NCI-H748 (cell line): ENCODE data around the gene ARHGAP26.

Experiments used
- DNase-seq: peaks from one replicate; lab custom pipeline; 2025; ENCODE audit not compliant: unreplicated experiment; lab: John Stamatoyannopoulos, UW

The ARHGAP26 gene

GRCh38 chr5:142872217-142872616 lies 102.0 kb downstream of the ARHGAP26 start:
- DNase-seq, result no peak

GRCh38 chr5:142872795-142873194 lies 102.6 kb downstream of the ARHGAP26 start:
- DNase-seq, result no peak

DNA sequence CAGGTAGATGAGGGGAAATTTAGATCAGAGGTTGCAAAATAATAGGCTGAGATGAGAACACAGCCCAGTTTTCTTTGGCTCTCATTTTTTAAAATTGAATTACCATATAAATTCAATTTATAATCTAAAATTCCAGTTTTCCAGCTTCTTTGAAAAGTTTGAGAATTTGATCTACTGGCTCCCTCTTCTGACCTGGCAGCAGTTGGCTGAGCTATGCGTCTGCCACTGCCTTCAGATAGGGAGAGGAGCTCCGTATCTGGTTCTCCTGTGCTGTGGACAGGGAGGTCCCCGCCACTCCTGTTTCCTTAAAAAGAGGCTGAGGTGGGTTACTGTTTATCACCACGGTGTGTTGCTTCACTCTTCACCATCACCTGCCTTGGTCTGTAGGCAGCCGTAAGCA lies 103.7 kb downstream of the ARHGAP26 start:
- DNase-seq, result no peak

DNA sequence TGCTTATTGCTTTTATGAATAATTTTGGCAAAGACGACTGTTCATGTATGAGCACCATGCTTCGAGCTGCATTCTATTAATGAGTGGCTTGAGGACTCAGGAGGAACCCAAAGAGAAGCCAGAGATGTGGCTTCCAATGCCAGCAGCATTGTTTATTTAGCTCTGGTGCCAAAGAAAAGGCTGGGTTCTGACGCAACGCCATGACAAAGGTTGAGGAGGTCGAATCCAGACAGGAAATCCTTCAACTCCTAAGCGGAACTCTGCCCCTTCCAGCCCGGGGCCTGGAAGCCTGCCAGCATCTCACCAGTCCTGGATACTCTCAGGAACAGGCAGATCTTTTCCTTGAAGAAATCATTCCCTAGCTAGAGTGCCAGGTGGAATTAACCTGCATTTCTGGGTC lies 104.4 kb downstream of the ARHGAP26 start:
- DNase-seq, result no peak

GRCh38 chr5:142875936-142876335 lies 105.8 kb downstream of the ARHGAP26 start:
- no peak for DNase-seq

- no peak for DNase-seq
Observed at GRCh38 chr5:142876817-142877216, 106.6 kb downstream of the ARHGAP26 start.

- DNase-seq, result no peak
Observed at GRCh38 chr5:142878111-142878510, 107.9 kb downstream of the ARHGAP26 start.

GRCh38 chr5:142878638-142879037 lies 108.5 kb downstream of the ARHGAP26 start:
- DNase-seq, result no peak

- DNase-seq, result no peak
Observed at GRCh38 chr5:142881076-142881783, 111.1 kb downstream of the ARHGAP26 start.

- no peak for DNase-seq
Observed at GRCh38 chr5:142881784-142882126, 111.6 kb downstream of the ARHGAP26 start.

DNA sequence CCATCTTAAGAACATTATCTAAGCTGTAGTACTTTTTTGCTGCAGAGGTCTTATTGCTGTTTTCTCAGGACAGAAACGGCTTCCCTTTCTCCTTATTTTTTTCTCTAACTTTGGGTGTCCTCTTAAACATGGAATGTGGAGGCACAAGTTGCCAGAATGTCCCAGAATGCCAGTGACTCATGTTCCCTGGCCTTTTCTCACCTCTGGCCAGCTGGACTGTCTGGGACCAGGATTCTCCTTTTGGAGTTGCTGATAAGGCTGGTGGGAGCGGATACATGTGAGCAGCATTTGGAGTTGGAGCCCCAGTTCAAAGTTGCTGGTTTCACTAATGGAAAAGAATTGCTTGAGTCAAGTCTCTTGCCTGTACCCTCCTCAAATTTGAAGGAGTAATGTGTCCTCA lies 112.8 kb downstream of the ARHGAP26 start:
- no peak for DNase-seq

DNA sequence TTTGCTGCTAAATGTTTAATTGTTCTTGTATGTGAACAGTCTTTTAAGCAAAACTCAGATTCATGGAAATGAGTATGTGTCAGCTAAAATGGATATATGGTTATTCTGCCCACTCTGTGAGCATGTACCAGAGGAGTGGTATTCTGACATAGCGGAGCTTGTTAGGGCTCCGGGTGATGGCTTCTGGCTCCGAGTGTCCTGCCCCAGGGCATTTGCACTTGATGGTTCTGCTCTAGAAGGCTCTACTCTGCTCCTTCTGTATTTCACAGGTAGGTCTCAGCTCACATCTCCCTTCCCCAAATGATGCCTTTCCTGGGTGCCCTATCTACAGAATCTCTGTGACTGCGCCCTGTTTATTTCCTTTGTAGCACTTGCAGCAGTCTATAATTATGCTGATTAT lies 113.3 kb downstream of the ARHGAP26 start:
- DNase-seq, result no peak

DNA sequence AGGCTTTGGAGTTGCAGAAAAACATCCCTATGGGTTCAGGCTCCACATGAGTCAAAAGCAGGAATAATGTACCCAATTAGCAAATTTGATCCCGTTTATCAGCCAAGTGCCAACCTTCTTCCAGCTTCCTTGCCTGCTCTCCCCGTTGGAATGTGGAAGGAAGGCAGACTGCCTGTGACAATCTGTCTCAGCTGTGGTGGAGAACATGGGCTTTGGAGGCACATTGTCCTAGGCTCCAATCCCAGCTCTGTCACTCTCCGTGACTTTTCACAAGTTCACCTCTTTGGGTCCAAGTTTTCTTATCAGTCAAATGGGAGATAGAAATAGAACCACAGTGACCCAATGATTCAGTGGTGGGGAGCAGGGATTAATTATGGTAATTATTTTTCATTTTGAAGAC lies 113.9 kb downstream of the ARHGAP26 start:
- no peak for DNase-seq

DNA sequence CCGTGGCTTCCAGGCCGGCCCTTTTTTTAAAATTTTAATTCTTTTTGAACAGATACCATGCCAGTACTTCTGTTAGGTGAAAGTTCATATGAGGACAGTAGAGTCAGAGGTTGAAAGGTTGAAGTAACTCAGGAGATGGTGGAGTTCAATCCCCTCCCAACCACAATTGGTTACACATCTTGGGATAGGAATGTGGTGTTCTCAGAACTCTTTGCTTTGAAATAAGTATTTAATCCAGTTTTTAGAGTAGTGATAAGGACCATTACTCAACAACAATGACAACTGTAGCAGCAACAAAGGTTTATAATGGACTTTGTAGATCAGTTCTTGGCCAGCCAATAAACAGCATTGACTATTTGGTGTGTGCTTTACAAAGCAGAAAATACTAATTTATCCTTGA lies 116.0 kb downstream of the ARHGAP26 start:
- DNase-seq, result no peak

- no peak for DNase-seq
Observed at GRCh38 chr5:142886956-142887355, 116.8 kb downstream of the ARHGAP26 start.

DNA sequence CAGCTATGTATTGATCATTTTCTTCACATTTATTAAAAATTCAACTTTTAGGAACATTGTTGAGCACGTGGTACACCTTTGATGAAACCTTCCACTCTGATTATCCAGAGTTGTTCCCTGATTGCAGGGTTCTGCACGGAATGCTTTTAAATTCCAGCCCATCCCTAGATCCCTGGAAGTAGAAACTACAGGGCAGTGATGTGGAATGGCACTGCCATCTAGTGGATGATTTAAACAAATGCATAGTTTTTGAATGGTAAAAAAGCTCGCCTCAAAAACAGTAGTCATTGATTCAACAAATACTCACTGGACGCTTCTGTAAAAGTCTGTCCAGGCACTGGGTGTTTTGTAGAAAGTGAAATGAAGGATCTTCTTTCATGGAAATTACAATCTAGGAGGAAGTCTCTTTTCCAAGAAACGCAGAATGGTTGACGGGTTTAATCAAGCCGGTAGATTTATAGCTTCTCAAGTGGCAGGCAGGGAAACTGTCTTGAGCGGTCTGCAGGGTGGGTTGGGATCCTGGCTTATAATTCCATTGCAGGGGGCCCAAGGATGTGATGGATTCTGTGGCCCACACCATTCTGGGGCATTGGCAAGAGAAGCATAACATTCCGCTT lies 118.4 kb downstream of the ARHGAP26 start:
- peak; percentile 45 for DNase-seq

DNA sequence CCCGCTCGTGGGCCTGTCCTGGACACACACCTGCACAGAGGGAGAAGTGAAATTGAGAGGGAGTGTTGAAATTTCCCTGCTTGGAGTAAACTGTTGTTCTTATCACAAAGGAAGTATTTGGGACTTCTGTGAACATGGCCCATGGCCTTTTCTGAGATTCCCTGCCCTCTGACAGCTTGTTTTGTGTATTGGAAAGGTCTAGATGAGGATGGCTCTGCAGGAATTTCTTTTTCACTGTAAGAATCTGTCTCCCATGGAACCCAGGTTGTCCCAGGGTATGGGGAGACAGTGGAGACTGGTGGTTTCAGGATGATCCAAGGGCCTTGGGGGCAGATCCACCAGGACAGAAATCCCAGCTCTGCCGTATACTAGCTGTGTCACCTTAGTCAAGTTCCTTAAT lies 121.8 kb downstream of the ARHGAP26 start:
- no peak for DNase-seq

- DNase-seq, result no peak
Observed at GRCh38 chr5:142894315-142894714, 124.1 kb downstream of the ARHGAP26 start.

GRCh38 chr5:142894749-142895148 lies 124.6 kb downstream of the ARHGAP26 start:
- no peak for DNase-seq

DNA sequence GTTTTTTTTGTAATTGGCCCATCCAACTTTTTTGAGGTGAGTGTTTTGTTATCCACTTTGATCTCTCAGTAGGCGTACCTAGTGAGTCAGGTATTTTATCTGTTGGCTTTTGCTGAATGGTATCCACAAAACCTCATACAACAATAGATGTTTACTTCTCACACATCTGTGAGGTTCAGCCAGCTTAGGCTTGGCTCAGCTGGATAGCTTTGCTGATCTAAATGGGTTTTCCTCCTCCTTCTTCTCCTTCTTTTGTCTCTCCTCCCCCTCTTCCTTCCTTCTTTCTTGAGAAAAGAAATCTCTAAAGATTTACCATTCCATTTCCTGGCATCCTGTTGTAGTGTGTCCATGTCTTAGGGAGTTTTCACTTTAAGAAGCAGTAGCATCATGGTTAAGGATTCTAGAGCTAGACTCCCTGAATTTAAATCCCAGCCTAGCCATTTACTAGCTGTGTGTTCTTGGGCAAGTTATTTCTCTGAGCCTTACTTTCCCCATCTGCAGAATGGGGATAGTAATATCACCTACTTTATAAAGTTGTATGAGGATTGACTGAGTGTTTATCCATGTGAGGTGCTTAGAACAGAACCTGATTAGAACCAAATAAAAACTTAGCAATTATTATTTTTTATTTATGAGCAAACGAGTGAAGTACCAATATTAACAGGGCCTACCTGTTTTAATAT lies 126.3 kb downstream of the ARHGAP26 start:
- no peak for DNase-seq

- no peak for DNase-seq
Observed at GRCh38 chr5:142897328-142897727, 127.2 kb downstream of the ARHGAP26 start.

DNA sequence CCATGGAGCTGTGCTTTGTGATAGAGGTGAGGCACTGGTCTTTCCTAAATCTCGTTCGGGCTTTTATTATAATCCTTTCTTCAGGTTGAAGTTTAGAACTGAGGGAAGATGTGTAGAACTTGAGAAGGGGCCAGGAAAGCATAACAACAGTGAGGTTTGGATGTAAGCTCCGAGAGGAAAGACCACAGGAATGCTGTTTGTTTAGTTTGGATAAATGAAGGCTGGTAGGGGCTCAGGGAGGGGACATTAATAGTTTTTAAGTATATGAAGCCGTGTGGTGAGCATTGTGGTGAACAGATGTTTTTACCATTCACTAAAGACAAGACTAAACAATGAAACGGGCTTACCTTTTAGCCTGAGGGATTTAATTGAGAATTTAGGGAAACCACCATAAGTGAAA lies 130.8 kb downstream of the ARHGAP26 start:
- DNase-seq, result no peak
